OCI-LY3 (cell line): ENCODE measurements around the gene TMCC3.

Source experiments
- H2AFZ ChIP-seq: fragments of 200-600, 300-600 bp; shearing (Covaris generic); 2 replicates; pipeline ENCODE4 v1.6.0; 2014; ENCODE audit warnings: antibody characterized with exemption, low read depth, low read length
- H3K27ac ChIP-seq: fragments of 200-600, 300-600 bp; sonication (generic); 2 replicates; pipeline ENCODE4 v1.5.1; 2014; ENCODE audit warnings: mild to moderate bottlenecking, low read length, moderate library complexity, mixed read lengths
- H3K27me3 ChIP-seq: fragments of 200-600, 300-600 bp; sonication (generic); 2 replicates; pipeline ENCODE4 v1.6.1; 2014; ENCODE audit warnings: low read depth, low read length, mixed read lengths
- H3K36me3 ChIP-seq: fragments of 200-600, 300-600 bp; sonication (generic); replicated peaks from 2 replicates; pipeline ENCODE3; 2014; ENCODE audit warnings: low read depth, low read length, mixed read lengths
- H3K4me1 ChIP-seq: fragments of 300-600, 200-600 bp; sonication (generic); 2 replicates; pipeline ENCODE4 v1.6.1; 2014; ENCODE audit warnings: low read length, mixed read lengths
- H3K4me2 ChIP-seq: fragments of 200-600, 300-600 bp; sonication (generic); 2 replicates; pipeline ENCODE4 v1.6.1; 2014; ENCODE audit warnings: low read length, mixed read lengths
- H3K4me3 ChIP-seq: fragments of 300-600, 200-600 bp; sonication (generic); 2 replicates; pipeline ENCODE4 v1.5.1; 2014; ENCODE audit warnings: antibody characterized with exemption, mild to moderate bottlenecking, low read length, moderate library complexity
- H3K79me2 ChIP-seq: fragments of 300-600, 200-600 bp; shearing (Covaris generic); 2 replicates; pipeline ENCODE4 v1.6.1; 2014; ENCODE audit warnings: mild to moderate bottlenecking, low read length, mixed read lengths
- H3K9ac ChIP-seq: fragments of 300-600, 200-600 bp; shearing (Covaris generic); 2 replicates; pipeline ENCODE4 v1.6.0; 2014; ENCODE audit warnings: mild to moderate bottlenecking, low read length, moderate library complexity
- H3K9me3 ChIP-seq: fragments of 200-600, 300-600 bp; shearing (Covaris generic); 2 replicates; pipeline ENCODE4 v1.6.1; 2014; ENCODE audit warnings: low read length, mixed read lengths; ENCODE audit not compliant: insufficient read depth
- H4K20me1 ChIP-seq: fragments of 200-600, 300-600 bp; sonication (generic); 2 replicates; pipeline ENCODE4 v1.6.1; 2016; ENCODE audit warnings: low read length, mixed read lengths; ENCODE audit not compliant: insufficient read depth
- EZH2phosphoT487 ChIP-seq: fragments of 200-600 bp; shearing (Covaris generic); IDR thresholded peaks from 2 replicates; pipeline ENCODE4 v1.6.1; 2018; ENCODE audit warnings: antibody characterized with exemption, mixed run types, low read depth
- TF ChIP-seq, protein P1 (sequence below): fragments of 200-600, 300-600 bp; sonication (generic); IDR thresholded peaks from 2 replicates; pipeline ENCODE4 v1.5.1; 2014; ENCODE audit warnings: antibody characterized with exemption, low read length, low read depth

TMCC3 gene

DNA sequence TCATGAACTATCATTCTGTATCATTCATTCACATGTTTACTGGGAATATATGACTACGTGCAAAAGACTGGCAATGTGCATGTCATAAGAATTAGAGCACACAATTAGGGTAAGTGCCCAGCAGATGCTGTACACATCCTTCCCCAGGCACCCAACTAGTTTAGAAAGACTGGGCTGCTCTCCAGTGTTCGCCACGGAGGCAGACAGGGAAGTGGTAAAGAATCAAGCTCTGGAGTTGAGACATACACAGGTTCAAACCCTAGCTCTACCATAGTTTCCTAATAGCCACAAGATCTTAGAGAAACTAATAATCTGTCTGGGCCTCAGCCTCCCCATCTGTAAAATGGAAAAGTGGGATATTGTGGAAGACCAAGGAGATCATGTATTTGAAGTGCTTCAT is 6.8 kb downstream of the TMCC3 start:
- TF ChIP-seq EZH2phosphoT487, result no peak
- TF ChIP-seq, protein P1, sequence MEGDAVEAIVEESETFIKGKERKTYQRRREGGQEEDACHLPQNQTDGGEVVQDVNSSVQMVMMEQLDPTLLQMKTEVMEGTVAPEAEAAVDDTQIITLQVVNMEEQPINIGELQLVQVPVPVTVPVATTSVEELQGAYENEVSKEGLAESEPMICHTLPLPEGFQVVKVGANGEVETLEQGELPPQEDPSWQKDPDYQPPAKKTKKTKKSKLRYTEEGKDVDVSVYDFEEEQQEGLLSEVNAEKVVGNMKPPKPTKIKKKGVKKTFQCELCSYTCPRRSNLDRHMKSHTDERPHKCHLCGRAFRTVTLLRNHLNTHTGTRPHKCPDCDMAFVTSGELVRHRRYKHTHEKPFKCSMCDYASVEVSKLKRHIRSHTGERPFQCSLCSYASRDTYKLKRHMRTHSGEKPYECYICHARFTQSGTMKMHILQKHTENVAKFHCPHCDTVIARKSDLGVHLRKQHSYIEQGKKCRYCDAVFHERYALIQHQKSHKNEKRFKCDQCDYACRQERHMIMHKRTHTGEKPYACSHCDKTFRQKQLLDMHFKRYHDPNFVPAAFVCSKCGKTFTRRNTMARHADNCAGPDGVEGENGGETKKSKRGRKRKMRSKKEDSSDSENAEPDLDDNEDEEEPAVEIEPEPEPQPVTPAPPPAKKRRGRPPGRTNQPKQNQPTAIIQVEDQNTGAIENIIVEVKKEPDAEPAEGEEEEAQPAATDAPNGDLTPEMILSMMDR, result no peak
- peaks cover 34% of the 10 kb centered on the region for H3K4me1 ChIP-seq
- peaks cover 53% of the 10 kb centered on the region for H4K20me1 ChIP-seq
- H2AFZ ChIP-seq, result no peak overlapping the region
- H3K27me3 ChIP-seq, result peaks cover 49% of the 10 kb centered on the region
- H3K9ac ChIP-seq, result no peak overlapping the region
- H3K4me2 ChIP-seq, result peak overlapping the region; percentile 74
- no peaks in the 10 kb centered on the region for H3K79me2 ChIP-seq
- H3K27ac ChIP-seq, result no peak overlapping the region
- no peaks in the 10 kb centered on the region for H3K36me3 ChIP-seq
- H3K9me3 ChIP-seq, result no peaks in the 10 kb centered on the region
- H3K4me3 ChIP-seq, result peak overlapping the region; percentile 57; the same call in 1 of the 2 replicates

DNA sequence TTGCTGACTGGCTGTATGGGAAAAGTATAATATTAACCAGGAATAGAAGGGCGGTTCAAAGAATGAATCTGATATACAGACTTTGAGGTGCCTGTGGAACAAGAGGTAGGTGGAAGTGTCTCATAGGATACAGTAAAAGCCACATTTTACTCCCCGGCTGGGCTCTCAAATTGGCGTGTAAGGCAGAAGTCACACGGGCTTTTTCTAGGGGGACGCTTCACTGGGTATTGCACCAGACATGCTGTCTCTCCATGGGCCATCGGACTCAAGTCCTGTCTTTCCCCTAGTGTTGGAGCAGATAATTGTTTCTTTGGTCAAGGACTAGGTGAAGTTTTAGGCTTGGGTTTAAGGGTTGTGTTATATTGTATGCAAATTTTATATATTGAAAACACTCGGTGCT is 9.1 kb downstream of the TMCC3 start:
- Histone ChIP-seq H2AFZ (no peak overlapping the region), H3K27me3 (peaks cover 40% of the 10 kb centered on the region), H3K79me2 (no peaks in the 10 kb centered on the region), H3K9me3 (no peaks in the 10 kb centered on the region), H3K4me3 (no peak overlapping the region), H3K4me2 (no peak overlapping the region), H3K27ac (no peak overlapping the region), H3K4me1 (peaks cover 34% of the 10 kb centered on the region), H3K9ac (no peak overlapping the region), H3K36me3 (no peaks in the 10 kb centered on the region), H4K20me1 (peaks cover 44% of the 10 kb centered on the region)
- TF ChIP-seq, protein P1, result no peak
- no peak for TF ChIP-seq EZH2phosphoT487

DNA sequence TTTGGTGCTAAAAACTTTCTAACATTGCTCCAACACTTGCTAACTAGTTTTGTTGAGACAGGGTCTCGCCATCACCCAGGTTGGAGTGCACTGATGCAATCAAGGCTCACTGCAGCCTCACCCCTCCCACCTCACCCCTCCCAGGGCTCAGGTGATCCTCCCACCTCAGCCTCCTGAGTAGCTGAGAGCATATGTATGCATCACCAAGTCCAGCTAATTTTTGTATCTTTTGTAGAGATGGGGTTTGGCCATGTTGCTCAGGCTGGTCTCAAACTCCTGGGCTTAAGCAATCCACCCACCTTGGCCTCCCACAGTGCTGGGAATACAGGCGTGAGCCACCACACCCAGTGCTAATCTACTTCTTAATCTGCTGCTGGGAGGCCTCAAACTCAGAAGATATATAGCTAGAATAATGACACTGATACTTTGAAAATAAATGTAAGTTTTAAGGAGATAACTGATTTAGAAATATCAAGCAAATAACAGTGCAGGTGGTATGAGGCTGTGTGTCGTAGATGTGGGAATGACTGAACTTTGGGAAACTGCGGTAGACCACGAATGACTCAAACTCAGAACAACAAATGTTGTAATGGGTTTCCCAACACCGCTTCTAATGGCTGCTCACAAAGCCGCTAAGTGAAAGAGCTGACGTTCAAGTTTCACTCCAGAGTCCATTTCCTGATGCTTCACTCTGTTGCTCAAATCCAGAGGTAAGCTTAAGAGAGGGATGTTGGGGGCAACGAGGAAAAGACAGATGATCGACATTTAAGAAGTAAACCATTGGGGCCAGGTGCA is 10.0 kb downstream of the TMCC3 start:
- Histone ChIP-seq H3K27me3 (peaks cover 40% of the 10 kb centered on the region), H3K36me3 (no peaks in the 10 kb centered on the region), H3K9me3 (no peaks in the 10 kb centered on the region), H3K4me2 (peak overlapping the region; percentile 30), H3K9ac (no peak overlapping the region), H3K27ac (no peak overlapping the region), H3K79me2 (no peaks in the 10 kb centered on the region), H2AFZ (no peak overlapping the region), H3K4me1 (peaks cover 34% of the 10 kb centered on the region), H4K20me1 (peaks cover 38% of the 10 kb centered on the region), H3K4me3 (no peak overlapping the region)
- TF ChIP-seq, protein P1, result no peak
- TF ChIP-seq EZH2phosphoT487, result peak; percentile 60; the same call in 1 of the 2 replicates

DNA sequence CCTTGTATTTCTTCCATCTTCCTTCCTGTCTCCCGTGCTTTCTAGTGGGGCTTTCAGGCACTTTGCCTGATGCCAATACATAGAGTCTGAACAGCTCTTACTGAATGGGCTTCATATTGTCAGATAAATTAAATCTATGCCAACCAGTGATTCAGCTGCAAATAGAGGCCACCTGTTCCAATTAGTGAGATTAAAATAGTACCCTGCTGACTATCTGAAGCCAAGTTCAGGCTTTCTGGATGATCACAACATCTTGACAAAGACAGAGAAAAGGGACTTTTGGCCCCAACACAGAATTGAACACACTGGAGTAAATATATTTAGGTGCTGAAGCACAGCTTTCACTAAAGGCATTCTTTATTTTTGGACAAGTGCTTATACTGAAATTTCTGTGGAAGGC is 11.8 kb downstream of the TMCC3 start:
- Histone ChIP-seq H3K36me3 (no peaks in the 10 kb centered on the region), H3K79me2 (no peaks in the 10 kb centered on the region), H2AFZ (no peak overlapping the region), H3K9ac (no peak overlapping the region), H4K20me1 (peaks cover 25% of the 10 kb centered on the region), H3K4me3 (no peak overlapping the region), H3K9me3 (no peaks in the 10 kb centered on the region), H3K4me1 (peaks cover 17% of the 10 kb centered on the region), H3K4me2 (no peak overlapping the region), H3K27me3 (peaks cover 22% of the 10 kb centered on the region), H3K27ac (no peak overlapping the region)
- TF ChIP-seq, protein P1, result no peak
- no peak for TF ChIP-seq EZH2phosphoT487
